ENCODE data around the gene SVIP. TPM values are rescaled to one million over a fixed set of nuclear protein-coding genes. Genes with fewer than 3 reads are reported as not detected.

The SVIP gene
- total RNA-seq, 1 donor from 2014 or later: 15.9 TPM

- Mint-ChIP-seq H3K4me1 (ENCODE audit: low read depth, unreplicated experiment) (no peaks in the 10 kb centered on the region), H3K27me3 (ENCODE audit: low read depth, unreplicated experiment) (no peaks in the 10 kb centered on the region), H3K36me3 (ENCODE audit: low read depth, unreplicated experiment) (no peaks in the 10 kb centered on the region), H3K4me3 (ENCODE audit: unreplicated experiment) (no peak overlapping the region), H3K9me3 (ENCODE audit: unreplicated experiment) (no peaks in the 10 kb centered on the region), H3K27ac (ENCODE audit: unreplicated experiment) (no peak overlapping the region)
- H4K20me1 ChIP-seq (ENCODE audit: insufficient read depth, low read length): no peaks in the 10 kb centered on the region
- no peaks in the 10 kb centered on the region for H3K4me1 ChIP-seq (ENCODE audit: insufficient read depth, low read length)
- DNase-seq (ENCODE audit: low read depth) (no peak), FAIRE-seq (no peak)
- no peak for TF ChIP-seq CTCF (IDR thresholded peaks at IDR 0.05; ENCODE audit: insufficient read depth, low read depth, low read length)
- TF ChIP-seq EZH2 (IDR thresholded peaks at IDR 0.05; ENCODE audit: insufficient read depth, low read length): no peak
- no peaks in the 10 kb centered on the region for H3K79me2 ChIP-seq (ENCODE audit: insufficient read depth, low read length)
- H3K4me2 ChIP-seq (ENCODE audit: low read length): no peak overlapping the region
- H3K27ac ChIP-seq (ENCODE audit: low read depth, low read length): no peak overlapping the region
- H3K9ac ChIP-seq (ENCODE audit: low read length): no peak overlapping the region
- H3K36me3 ChIP-seq (ENCODE audit: insufficient read depth, low read length): no peaks in the 10 kb centered on the region
- H3K4me3 ChIP-seq (ENCODE audit: insufficient read depth, low read depth, low read length): no peak overlapping the region
- H3K27me3 ChIP-seq (ENCODE audit: insufficient read depth, low read length): no peaks in the 10 kb centered on the region
- no peak overlapping the region for H2AFZ ChIP-seq (ENCODE audit: low read depth, low read length)
- no peaks in the 10 kb centered on the region for H3K9me3 ChIP-seq (ENCODE audit: insufficient read depth, low read depth, low read length)
Measured at GRCh38 chr11:22778642-22779041, 51.0 kb downstream of the SVIP start.

GRCh38 chr11:22775248-22775647 lies 54.4 kb downstream of the SVIP start:
- Mint-ChIP-seq H3K4me3 (ENCODE audit: unreplicated experiment) (no peak overlapping the region), H3K4me1 (ENCODE audit: low read depth, unreplicated experiment) (no peaks in the 10 kb centered on the region), H3K9me3 (ENCODE audit: unreplicated experiment) (no peaks in the 10 kb centered on the region), H3K27ac (ENCODE audit: unreplicated experiment) (no peak overlapping the region), H3K36me3 (ENCODE audit: low read depth, unreplicated experiment) (no peaks in the 10 kb centered on the region), H3K27me3 (ENCODE audit: low read depth, unreplicated experiment) (no peaks in the 10 kb centered on the region)
- FAIRE-seq: no peak
- Histone ChIP-seq H3K4me3 (ENCODE audit: insufficient read depth, low read depth, low read length) (no peak overlapping the region), H3K27me3 (ENCODE audit: insufficient read depth, low read length) (no peaks in the 10 kb centered on the region), H3K27ac (ENCODE audit: low read depth, low read length) (no peak overlapping the region), H3K4me2 (ENCODE audit: low read length) (no peak overlapping the region), H3K79me2 (ENCODE audit: insufficient read depth, low read length) (no peaks in the 10 kb centered on the region), H3K4me1 (ENCODE audit: insufficient read depth, low read length) (no peaks in the 10 kb centered on the region), H3K9me3 (ENCODE audit: insufficient read depth, low read depth, low read length) (no peaks in the 10 kb centered on the region), H3K9ac (ENCODE audit: low read length) (no peak overlapping the region), H2AFZ (ENCODE audit: low read depth, low read length) (no peak overlapping the region), H4K20me1 (ENCODE audit: insufficient read depth, low read length) (no peaks in the 10 kb centered on the region), H3K36me3 (ENCODE audit: insufficient read depth, low read length) (no peaks in the 10 kb centered on the region)
- TF ChIP-seq CTCF (IDR thresholded peaks at IDR 0.05; ENCODE audit: insufficient read depth, low read depth, low read length): no peak
- TF ChIP-seq EZH2 (IDR thresholded peaks at IDR 0.05; ENCODE audit: insufficient read depth, low read length): no peak
- no peak for DNase-seq (ENCODE audit: low read depth)

- Histone ChIP-seq H3K9me3 (ENCODE audit: insufficient read depth, low read depth, low read length) (no peaks in the 10 kb centered on the region), H3K27me3 (ENCODE audit: insufficient read depth, low read length) (no peaks in the 10 kb centered on the region), H3K4me3 (ENCODE audit: insufficient read depth, low read depth, low read length) (no peak overlapping the region), H3K9ac (ENCODE audit: low read length) (no peak overlapping the region), H3K27ac (ENCODE audit: low read depth, low read length) (no peak overlapping the region), H3K4me1 (ENCODE audit: insufficient read depth, low read length) (no peaks in the 10 kb centered on the region), H3K4me2 (ENCODE audit: low read length) (no peak overlapping the region), H3K79me2 (ENCODE audit: insufficient read depth, low read length) (no peaks in the 10 kb centered on the region), H3K36me3 (ENCODE audit: insufficient read depth, low read length) (no peaks in the 10 kb centered on the region), H4K20me1 (ENCODE audit: insufficient read depth, low read length) (no peaks in the 10 kb centered on the region), H2AFZ (ENCODE audit: low read depth, low read length) (no peak overlapping the region)
- Mint-ChIP-seq H3K27me3 (ENCODE audit: low read depth, unreplicated experiment) (no peaks in the 10 kb centered on the region), H3K27ac (ENCODE audit: unreplicated experiment) (no peak overlapping the region), H3K4me3 (ENCODE audit: unreplicated experiment) (no peak overlapping the region), H3K4me1 (ENCODE audit: low read depth, unreplicated experiment) (no peaks in the 10 kb centered on the region), H3K36me3 (ENCODE audit: low read depth, unreplicated experiment) (no peaks in the 10 kb centered on the region), H3K9me3 (ENCODE audit: unreplicated experiment) (no peaks in the 10 kb centered on the region)
- FAIRE-seq: no peak
- TF ChIP-seq CTCF (IDR thresholded peaks at IDR 0.05; ENCODE audit: insufficient read depth, low read depth, low read length) (no peak), EZH2 (IDR thresholded peaks at IDR 0.05; ENCODE audit: insufficient read depth, low read length) (no peak)
- no peak for DNase-seq (ENCODE audit: low read depth)
Measured at GRCh38 chr11:22774716-22775115, 54.9 kb downstream of the SVIP start.
